GM12878 (cell line): Measurements from ENCODE around the gene MACROD2. TPM values are rescaled to one million over a fixed set of nuclear protein-coding genes. Genes with fewer than 3 reads are reported as not detected.

Experiments
- ATAC-seq: fragments of 200-7000 bp; cut with Tn5 transposase; 3 replicates; pipeline ENCODE4 v1.9.1; 2020; ENCODE audit warnings: mild to moderate bottlenecking, moderate library complexity
- BruUV-seq: library from RNA; stranded (reverse); fragments of 400-500 nt; replicated peaks from 2 replicates; lab custom pipeline; 2021; lab: Mats Ljungman, UMichigan
- CTCF ChIA-PET: fragments of 300-600 bp; sonication (Branson Sonifier 250); formaldehyde crosslinking; extraction: SDS; loops from one replicate; lab custom pipeline; 2021; ENCODE audit warnings: inconsistent platforms; lab: Yijun Ruan, JAX
- POLR2A ChIA-PET: fragments of 350-600 bp; formaldehyde crosslinking; extraction: SDS; loops from one replicate; lab custom pipeline; 2021; ENCODE audit warnings: inconsistent platforms; lab: Charles Lee
- RAD21 ChIA-PET: fragments of 300-600 bp; sonication (Branson Sonifier 250); formaldehyde crosslinking; loops from one replicate; lab custom pipeline; 2023; ENCODE audit warnings: antibody characterized with exemption; ENCODE audit not compliant: unreplicated experiment; lab: Charles Lee
- SMC1A ChIA-PET: fragments of 300-600 bp; sonication (Branson Sonifier 250); formaldehyde crosslinking; loops from one replicate; lab custom pipeline; 2023; ENCODE audit not compliant: unreplicated experiment, uncharacterized antibody; lab: Charles Lee
- DNase-seq: peaks from one replicate; pipeline ENCODE4 v3.0.0-alpha.2; 2011; ENCODE audit warnings: low read depth, low spot score
- FAIRE-seq: peaks from 3 replicates; lab custom pipeline; 2011; peaks lifted over from hg19 to GRCh38; lab: Jason Lieb, UNC
- H2AFZ ChIP-seq: 2 replicates; pipeline ENCODE4 v1.6.0; 2011; ENCODE audit warnings: low read depth, low read length, control low read depth; ENCODE audit not compliant: control insufficient read depth
- H3K27ac ChIP-seq: 2 replicates; pipeline ENCODE4 v1.5.1; 2011; ENCODE audit warnings: control low read depth; ENCODE audit not compliant: control insufficient read depth, insufficient read depth
- H3K27me3 ChIP-seq, 2 experiments: replicated peaks in 1 of 2; 2 replicates each; pipeline versions ENCODE4 v1.6.0 to v1.6.1; 2011; ENCODE audit warnings: low read length in 1 of 2; ENCODE audit not compliant: control insufficient read depth in 2 of 2, insufficient read depth in 2 of 2
- H3K36me3 ChIP-seq, 2 experiments: 2 replicates each; pipeline ENCODE4 v1.5.1; 2011; ENCODE audit warnings: low read length in 1 of 2; ENCODE audit not compliant: control insufficient read depth in 2 of 2, insufficient read depth in 2 of 2
- H3K4me1 ChIP-seq: 2 replicates; pipeline ENCODE4 v1.6.1; 2011; ENCODE audit warnings: mild to moderate bottlenecking, low read length, moderate library complexity, mixed read lengths; ENCODE audit not compliant: control insufficient read depth, insufficient read depth
- H3K4me2 ChIP-seq: 2 replicates; pipeline ENCODE4 v1.6.0; 2011; ENCODE audit warnings: control low read depth; ENCODE audit not compliant: control insufficient read depth, insufficient read depth
- H3K4me3 ChIP-seq: fragments of 200-600 bp; sonication (generic); 2 replicates; pipeline ENCODE4 v1.5.1; 2016
- H3K79me2 ChIP-seq: 2 replicates; pipeline ENCODE4 v1.6.0; 2011; ENCODE audit warnings: low read length; ENCODE audit not compliant: control insufficient read depth, insufficient read depth
- H3K9ac ChIP-seq: 2 replicates; pipeline ENCODE4 v1.8.0; 2011; ENCODE audit warnings: low read length, control low read depth, mixed read lengths; ENCODE audit not compliant: control insufficient read depth, insufficient read depth
- H3K9me3 ChIP-seq: replicated peaks from 3 replicates; pipeline ENCODE4 v1.5.1; 2011; ENCODE audit warnings: mild to moderate bottlenecking, low read length; ENCODE audit not compliant: control insufficient read depth, insufficient read depth
- H4K20me1 ChIP-seq: 2 replicates; pipeline ENCODE4 v1.6.0; 2011; ENCODE audit not compliant: control insufficient read depth, insufficient read depth
- BACH1 ChIP-seq: fragments of 450-650 bp; IDR thresholded peaks from 2 replicates; pipeline ENCODE4 v1.6.1; 2017; ENCODE audit warnings: mild to moderate bottlenecking, borderline replicate concordance
- BMI1 ChIP-seq: fragments of 450-650 bp; IDR thresholded peaks from 2 replicates; pipeline ENCODE4 v1.6.1; 2016; ENCODE audit warnings: mild to moderate bottlenecking, moderate library complexity, borderline replicate concordance
- GABPA ChIP-seq: IDR thresholded peaks from 2 replicates; pipeline ENCODE4 v1.6.1; 2014; ENCODE audit warnings: antibody characterized with exemption, low read depth, mild to moderate bottlenecking, inconsistent platforms
- IRF4 ChIP-seq: IDR thresholded peaks from 2 replicates; pipeline ENCODE4 v1.6.1; 2011; ENCODE audit warnings: low read depth, low read length
- JUNB ChIP-seq: IDR thresholded peaks from 2 replicates; pipeline ENCODE4 v1.6.1; 2016; ENCODE audit warnings: antibody characterized with exemption, mild to moderate bottlenecking
- NR2C1 ChIP-seq: fragments of 450-650 bp; IDR thresholded peaks from 2 replicates; pipeline ENCODE4 v1.6.1; 2017; ENCODE audit warnings: antibody characterized with exemption, mild to moderate bottlenecking, moderate library complexity
- PBX3 ChIP-seq: IDR thresholded peaks from 2 replicates; pipeline ENCODE4 v1.6.1; 2011; ENCODE audit warnings: mild to moderate bottlenecking, low read depth, low read length, moderate library complexity; ENCODE audit not compliant: insufficient replicate concordance
- RUNX3 ChIP-seq: IDR thresholded peaks from 2 replicates; pipeline ENCODE4 v1.6.1; 2012; ENCODE audit warnings: low read length, inconsistent platforms
- SIN3A ChIP-seq: IDR thresholded peaks from 2 replicates; pipeline ENCODE4 v1.6.1; 2012; ENCODE audit warnings: low read depth, low read length, improper control_type of control experiment
- SMAD1 ChIP-seq: fragments of 450-650 bp; IDR thresholded peaks from 2 replicates; pipeline ENCODE4 v1.6.1; 2018; ENCODE audit warnings: mild to moderate bottlenecking, low read depth; ENCODE audit not compliant: partially characterized antibody
- ZBED1 ChIP-seq: IDR thresholded peaks from 2 replicates; pipeline ENCODE4 v1.6.1; 2016; ENCODE audit warnings: borderline replicate concordance
- WGBS: methylation state at CpG from one replicate; pipeline ENCODE4 v1.1.6; 2016; ENCODE audit warnings: low lambda C conversion rate; ENCODE audit not compliant: insufficient replicate concordance, insufficient coverage; ENCODE audit errors: missing lambda C conversion rate; 5-methylcytosine and 5-hydroxymethylcytosine counted together
- in situ Hi-C: fragments of 300-500 bp; cut with MboI; formaldehyde crosslinking; loops from 9 replicates; pipeline ENCODE4 v1.14.3; 2018; ENCODE audit warnings: mixed read lengths
- intact Hi-C: fragments of 100-400 bp; cut with micrococcal nuclease; formaldehyde crosslinking; loops from one replicate; pipeline ENCODE4 v1.14.2; 2022; ENCODE audit not compliant: unreplicated experiment
- polyA plus RNA-seq, 11 experiments: library from polyadenylated mRNA; depleted of rRNA in 4 of 11; unstranded in 6 of 11; stranded (reverse) in 5 of 11; fragments of >200 nt; fragmentation: Nextera tagmentation in 4 of 11; fragmentation: Illumina TruSeq in 1 of 11; extraction: Ambion mirVana in 4 of 11; extraction: Trizol in 1 of 11; gene quantifications; 1 replicate in 1 of 11; 2 replicates in 10 of 11; pipeline versions ENCODE4 v1.2.1 to v1.2.3, GENCODE V29; 2011 to 2016; ENCODE audit warnings: inconsistent platforms in 2 of 11, missing spikeins in 2 of 11, low read depth in 1 of 11
- total RNA-seq, 4 experiments: library from RNA; depleted of rRNA in 3 of 4; stranded (reverse); fragments of >200 nt in 3 of 4; fragmentation: Illumina TruSeq in 1 of 4; extraction: Trizol in 1 of 4; gene quantifications; 2 replicates each; pipeline versions ENCODE4 v1.2.1 to v1.2.3, GENCODE V29; 2013 to 2021
- TF ChIP-seq, protein P1 (sequence below): fragments of 450-650 bp; IDR thresholded peaks from 2 replicates; pipeline ENCODE4 v1.6.1; 2017; ENCODE audit warnings: borderline replicate concordance
- TF ChIP-seq, protein P2 (sequence below): fragments of 450-650 bp; formaldehyde crosslinking; IDR thresholded peaks from 2 replicates; pipeline ENCODE4 v1.5.0; 2022; ENCODE audit warnings: mild to moderate bottlenecking, missing genetic modification characterization

Gene MACROD2
- total and polyA plus RNA-seq, 10 of the 15 experiments (the other 5 are each of a cell fraction or from before 2014, with no cell fraction given) = 1.1 to 21.5 (median 2.2) TPM

- no TSS peak for BruUV-seq
- Histone ChIP-seq H2AFZ (no peak overlapping the region), H3K79me2 (no peaks in the 10 kb centered on the region), H3K9ac (no peak overlapping the region), H3K4me1 (no peaks in the 10 kb centered on the region), H3K4me2 (no peak overlapping the region), H4K20me1 (no peaks in the 10 kb centered on the region), H3K9me3 (no peaks in the 10 kb centered on the region; the same call in 2 of the 3 replicates), H3K36me3 (no peaks in the 10 kb centered on the region), H3K27me3 (no peaks in the 10 kb centered on the region), H3K4me3 (no peak overlapping the region)
- DNase-seq = no peak
- CTCF ChIA-PET = no interaction called here
- POLR2A ChIA-PET = no interaction called here
- RAD21 ChIA-PET = no interaction called here
- 54% methylated on average over 7 of the region's 7 CpGs for WGBS
- SMC1A ChIA-PET = no interaction called here
- intact Hi-C loops = no loop called here
- no peak for FAIRE-seq
- no peak for ATAC-seq
- in situ Hi-C loops = no loop called here
- TF ChIP-seq IRF4 = no peak
- no peak for TF ChIP-seq JUNB
- TF ChIP-seq BACH1 = no peak
- TF ChIP-seq, protein P1, sequence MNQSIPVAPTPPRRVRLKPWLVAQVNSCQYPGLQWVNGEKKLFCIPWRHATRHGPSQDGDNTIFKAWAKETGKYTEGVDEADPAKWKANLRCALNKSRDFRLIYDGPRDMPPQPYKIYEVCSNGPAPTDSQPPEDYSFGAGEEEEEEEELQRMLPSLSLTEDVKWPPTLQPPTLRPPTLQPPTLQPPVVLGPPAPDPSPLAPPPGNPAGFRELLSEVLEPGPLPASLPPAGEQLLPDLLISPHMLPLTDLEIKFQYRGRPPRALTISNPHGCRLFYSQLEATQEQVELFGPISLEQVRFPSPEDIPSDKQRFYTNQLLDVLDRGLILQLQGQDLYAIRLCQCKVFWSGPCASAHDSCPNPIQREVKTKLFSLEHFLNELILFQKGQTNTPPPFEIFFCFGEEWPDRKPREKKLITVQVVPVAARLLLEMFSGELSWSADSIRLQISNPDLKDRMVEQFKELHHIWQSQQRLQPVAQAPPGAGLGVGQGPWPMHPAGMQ = no peak
- TF ChIP-seq RUNX3 = no peak
- TF ChIP-seq GABPA = no peak
- no peak for TF ChIP-seq ZBED1
- no peak for TF ChIP-seq SIN3A
- TF ChIP-seq PBX3 = no peak
- no peak for TF ChIP-seq BMI1
- TF ChIP-seq, protein P2, sequence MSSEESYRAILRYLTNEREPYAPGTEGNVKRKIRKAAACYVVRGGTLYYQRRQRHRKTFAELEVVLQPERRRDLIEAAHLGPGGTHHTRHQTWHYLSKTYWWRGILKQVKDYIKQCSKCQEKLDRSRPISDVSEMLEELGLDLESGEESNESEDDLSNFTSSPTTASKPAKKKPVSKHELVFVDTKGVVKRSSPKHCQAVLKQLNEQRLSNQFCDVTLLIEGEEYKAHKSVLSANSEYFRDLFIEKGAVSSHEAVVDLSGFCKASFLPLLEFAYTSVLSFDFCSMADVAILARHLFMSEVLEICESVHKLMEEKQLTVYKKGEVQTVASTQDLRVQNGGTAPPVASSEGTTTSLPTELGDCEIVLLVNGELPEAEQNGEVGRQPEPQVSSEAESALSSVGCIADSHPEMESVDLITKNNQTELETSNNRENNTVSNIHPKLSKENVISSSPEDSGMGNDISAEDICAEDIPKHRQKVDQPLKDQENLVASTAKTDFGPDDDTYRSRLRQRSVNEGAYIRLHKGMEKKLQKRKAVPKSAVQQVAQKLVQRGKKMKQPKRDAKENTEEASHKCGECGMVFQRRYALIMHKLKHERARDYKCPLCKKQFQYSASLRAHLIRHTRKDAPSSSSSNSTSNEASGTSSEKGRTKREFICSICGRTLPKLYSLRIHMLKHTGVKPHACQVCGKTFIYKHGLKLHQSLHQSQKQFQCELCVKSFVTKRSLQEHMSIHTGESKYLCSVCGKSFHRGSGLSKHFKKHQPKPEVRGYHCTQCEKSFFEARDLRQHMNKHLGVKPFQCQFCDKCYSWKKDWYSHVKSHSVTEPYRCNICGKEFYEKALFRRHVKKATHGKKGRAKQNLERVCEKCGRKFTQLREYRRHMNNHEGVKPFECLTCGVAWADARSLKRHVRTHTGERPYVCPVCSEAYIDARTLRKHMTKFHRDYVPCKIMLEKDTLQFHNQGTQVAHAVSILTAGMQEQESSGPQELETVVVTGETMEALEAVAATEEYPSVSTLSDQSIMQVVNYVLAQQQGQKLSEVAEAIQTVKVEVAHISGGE (CRISPR knock-in tag) = no peak
- no peak for TF ChIP-seq NR2C1
- no peak for TF ChIP-seq SMAD1
- TF ChIP-seq, all 136 proteins: peak for 0
- no peak overlapping the region for H3K27ac ChIP-seq
Observed at GRCh38 chr20:14986656-14987055, 991.3 kb downstream of the MACROD2 start.
